Left ventricle myocardium inferior (tissue), 1 donor: ENCODE data around the gene BCL2L1. TPM values are rescaled to one million over a fixed set of nuclear protein-coding genes. Genes with fewer than 3 reads are reported as not detected.
A peak's percentile ranks its signal among the peaks of the same experiment; 100 is the strongest.

Experiments
- DNase-seq: peaks from one replicate; pipeline ENCODE4 v3.0.0-alpha.2; 2020
- H3K27ac ChIP-seq: fragments of 200-600 bp; replicated peaks from 2 replicates; pipeline ENCODE4 v1.8.0; 2021
- H3K27me3 ChIP-seq: fragments of 200-600 bp; 2 replicates; pipeline ENCODE4 v1.8.0; 2021; ENCODE audit warnings: low read depth
- H3K36me3 ChIP-seq: fragments of 200-600 bp; 2 replicates; pipeline ENCODE4 v1.8.0; 2021
- H3K4me1 ChIP-seq: fragments of 200-600 bp; 2 replicates; pipeline ENCODE4 v1.8.0; 2021
- H3K4me3 ChIP-seq: fragments of 200-600 bp; 2 replicates; pipeline ENCODE4 v1.8.0; 2021; ENCODE audit warnings: mild to moderate bottlenecking, moderate library complexity
- H3K9me3 ChIP-seq: fragments of 200-600 bp; replicated peaks from 2 replicates; pipeline ENCODE4 v1.8.0; 2021
- CTCF ChIP-seq: fragments of 200-600 bp; IDR thresholded peaks from 2 replicates; pipeline ENCODE4 v1.8.0; 2021; ENCODE audit warnings: antibody characterized with exemption, mild to moderate bottlenecking, borderline replicate concordance
- intact Hi-C: fragments of 100-400 bp; cut with micrococcal nuclease; formaldehyde crosslinking; loops from one replicate; pipeline ENCODE4 v1.11.0; 2022
- total RNA-seq: library from RNA; stranded (reverse); fragmentation: NEBNext Ultra II Directional; extraction: Animal tissue kit (Norgen Biotek cat#: 25700); gene quantifications from one replicate; pipeline ENCODE4 v1.2.1, GENCODE V29; 2021
- donor health status: DM: no; HTN: yes; CAD: no; lungs with severe emphysema.

BCL2L1 gene
- total RNA-seq, 1 donor from 2014 or later: 53.2 TPM

GRCh38 chr20:31682927-31683326, 39.7 kb downstream of the BCL2L1 start:
- intact Hi-C loops: no loop called here
- no peaks in the 10 kb centered on the region for H3K9me3 ChIP-seq
- peaks cover 37% of the 10 kb centered on the region for H3K36me3 ChIP-seq
- peak overlapping the region; percentile 95 for H3K27ac ChIP-seq
- TF ChIP-seq CTCF: no peak
- no peak overlapping the region for H3K4me3 ChIP-seq
- DNase-seq: no peak
- H3K4me1 ChIP-seq: peaks cover 99% of the 10 kb centered on the region
- H3K27me3 ChIP-seq: no peaks in the 10 kb centered on the region

GRCh38 chr20:31682352-31682751, 40.3 kb downstream of the BCL2L1 start:
- Histone ChIP-seq H3K4me3 (no peak overlapping the region), H3K27ac (peak overlapping the region; percentile 95), H3K27me3 (no peaks in the 10 kb centered on the region), H3K36me3 (peaks cover 37% of the 10 kb centered on the region), H3K4me1 (peaks cover 100% of the 10 kb centered on the region), H3K9me3 (no peaks in the 10 kb centered on the region)
- TF ChIP-seq CTCF: no peak
- no peak for DNase-seq
- intact Hi-C loops: no loop called here

GRCh38 chr20:31681769-31682168, 40.9 kb downstream of the BCL2L1 start:
- H3K27ac ChIP-seq: peak overlapping the region; percentile 95
- H3K4me1 ChIP-seq: peaks cover 100% of the 10 kb centered on the region
- DNase-seq: no peak
- H3K27me3 ChIP-seq: no peaks in the 10 kb centered on the region
- no peaks in the 10 kb centered on the region for H3K9me3 ChIP-seq
- H3K36me3 ChIP-seq: peaks cover 31% of the 10 kb centered on the region
- H3K4me3 ChIP-seq: no peak overlapping the region
- intact Hi-C loops: no loop called here
- TF ChIP-seq CTCF: no peak

- peaks cover 26% of the 10 kb centered on the region for H3K36me3 ChIP-seq
- intact Hi-C loops: no loop called here
- H3K9me3 ChIP-seq: no peaks in the 10 kb centered on the region
- TF ChIP-seq CTCF: no peak
- DNase-seq: no peak
- H3K27ac ChIP-seq: peak overlapping the region; percentile 95
- no peak overlapping the region for H3K4me3 ChIP-seq
- H3K27me3 ChIP-seq: no peaks in the 10 kb centered on the region
- peaks cover 100% of the 10 kb centered on the region for H3K4me1 ChIP-seq
Observed at GRCh38 chr20:31681128-31681727, 41.4 kb downstream of the BCL2L1 start.

- Histone ChIP-seq H3K27me3 (no peaks in the 10 kb centered on the region), H3K27ac (peak overlapping the region; percentile 95), H3K4me1 (peaks cover 100% of the 10 kb centered on the region), H3K9me3 (no peaks in the 10 kb centered on the region), H3K36me3 (peaks cover 26% of the 10 kb centered on the region), H3K4me3 (no peak overlapping the region)
- DNase-seq: no peak
- intact Hi-C loops: no loop called here
- TF ChIP-seq CTCF: no peak
Observed at GRCh38 chr20:31680286-31681127, 42.2 kb downstream of the BCL2L1 start.
